Activated CD4-positive, CD25-positive, alpha-beta regulatory T cell treated with anti-CD3 and anti-CD28 coated beads, Interleukin-2, amount 50 U/mL, for 72 hours (primary cell): Measurements from ENCODE around the gene NUP37.

ENCODE experiments used
- DNase-seq: peaks from one replicate; pipeline ENCODE4 v3.0.0; 2021

Gene NUP37

GRCh38 chr12:102024765-102025164, 95.1 kb downstream of the NUP37 start:
- DNase-seq, result no peak

GRCh38 chr12:102023343-102023930, 96.5 kb downstream of the NUP37 start:
- no peak for DNase-seq
